NAMALWA (cell line): ENCODE measurements around the gene ADORA2A.

Experiments
- DNase-seq: peaks from one replicate; pipeline ENCODE4 v3.0.0-alpha.2; 2015; ENCODE audit warnings: low spot score

ADORA2A gene

GRCh38 chr22:24427500-24428164 is at the start of gene ADORA2A:
Gene ADORA2A, plus strand, starts transcription at chr22:24427599. Its CDS starts 5,806 bp downstream, at chr22:24433405.
- DNase-seq, result peak; percentile 95

DNA sequence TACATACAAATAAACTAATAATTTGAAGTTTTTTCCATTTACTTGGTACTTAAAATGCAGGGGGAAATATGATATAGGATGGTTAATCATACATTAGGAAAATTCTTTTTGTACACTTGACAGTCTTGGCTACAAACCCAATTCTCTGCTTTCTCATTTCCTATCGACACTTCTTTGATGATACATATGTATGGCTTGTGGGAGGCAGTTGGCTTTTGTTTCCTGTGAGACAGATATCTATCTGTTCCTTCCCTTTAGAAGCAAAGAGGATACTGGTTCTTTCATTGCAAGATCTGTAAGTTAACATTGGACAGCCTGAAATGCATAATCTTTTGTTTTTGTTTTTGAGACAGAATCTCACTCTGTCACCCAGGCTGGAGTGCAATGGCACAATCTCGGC is 47.9 kb upstream of the ADORA2A start:
- DNase-seq, result no peak

DNA sequence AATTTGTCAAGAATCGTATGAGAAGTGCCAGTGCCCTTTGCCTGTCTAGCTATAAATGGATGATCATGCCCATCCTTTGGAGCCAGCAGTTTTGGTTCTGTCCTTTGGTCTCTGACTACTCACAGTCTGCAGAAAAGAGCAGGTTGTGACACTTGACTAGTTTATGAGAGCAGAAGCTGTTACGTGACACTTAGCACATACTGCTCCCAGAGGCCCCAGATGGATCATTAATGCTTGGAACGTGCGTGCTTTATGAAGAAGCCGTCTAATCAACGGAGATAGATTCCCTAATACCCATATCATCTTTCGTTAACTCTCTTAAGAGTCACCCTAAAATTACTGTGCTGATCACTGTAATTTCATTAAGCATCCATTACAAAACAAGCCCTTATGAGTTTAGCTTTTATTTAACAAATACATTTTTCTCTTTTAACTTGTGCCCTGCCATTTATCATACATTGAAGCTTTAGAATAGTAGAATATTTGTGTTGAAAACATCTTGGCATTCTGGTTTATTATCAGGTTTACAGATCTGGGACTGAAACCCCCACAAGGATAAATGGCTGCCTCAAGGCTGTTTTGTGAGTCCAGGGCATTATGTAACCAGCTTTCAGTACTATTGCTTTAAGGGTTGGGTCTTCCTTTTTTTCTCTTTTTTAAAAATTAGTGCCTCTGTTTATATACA is 47.0 kb upstream of the ADORA2A start:
- DNase-seq, result no peak

GRCh38 chr22:24380905-24381230 is 46.5 kb upstream of the ADORA2A start:
- no peak for DNase-seq

DNA sequence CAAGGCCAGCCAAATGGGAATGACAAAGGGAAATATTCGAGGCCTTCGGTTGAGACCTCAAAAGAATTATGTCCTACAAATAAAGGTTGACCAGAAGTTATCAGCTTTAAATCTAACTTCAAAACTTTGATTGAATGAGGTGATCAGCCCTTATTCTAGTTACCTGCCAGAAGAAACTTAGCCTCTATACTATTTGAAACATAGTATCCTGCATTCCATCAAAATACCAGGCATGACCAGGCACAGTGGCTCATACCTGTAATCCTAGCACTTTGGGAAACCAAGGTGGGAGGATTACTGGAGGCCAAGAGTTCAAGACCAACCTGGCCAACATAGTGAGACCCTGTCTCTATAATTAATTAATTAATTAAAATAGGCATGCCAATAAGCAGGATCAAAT is 44.3 kb upstream of the ADORA2A start:
- DNase-seq, result no peak

GRCh38 chr22:24384131-24384530 is 43.3 kb upstream of the ADORA2A start:
- DNase-seq, result no peak

GRCh38 chr22:24386937-24387471 is 40.4 kb upstream of the ADORA2A start:
- no peak for DNase-seq

GRCh38 chr22:24389680-24390079 is 37.7 kb upstream of the ADORA2A start:
- no peak for DNase-seq

DNA sequence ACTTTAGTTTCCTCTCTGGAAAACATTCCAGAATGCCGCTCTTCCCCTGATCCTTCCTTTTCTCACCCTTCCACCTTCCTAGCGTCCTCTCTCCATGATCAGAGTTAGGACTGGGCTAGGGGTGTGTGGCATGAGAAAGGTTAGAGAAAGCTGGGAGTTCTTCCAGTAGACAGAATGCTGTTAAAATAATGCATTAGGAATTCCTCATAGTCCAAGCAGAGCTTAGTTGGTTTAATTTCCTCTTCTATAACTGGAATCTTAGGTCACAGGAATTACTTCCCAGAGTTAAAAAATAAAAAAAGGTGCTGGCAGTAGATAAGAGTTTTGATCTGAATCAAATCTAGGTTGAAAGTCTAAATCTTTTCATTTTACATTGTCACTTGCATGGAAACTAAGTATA is 37.2 kb upstream of the ADORA2A start:
- no peak for DNase-seq

DNA sequence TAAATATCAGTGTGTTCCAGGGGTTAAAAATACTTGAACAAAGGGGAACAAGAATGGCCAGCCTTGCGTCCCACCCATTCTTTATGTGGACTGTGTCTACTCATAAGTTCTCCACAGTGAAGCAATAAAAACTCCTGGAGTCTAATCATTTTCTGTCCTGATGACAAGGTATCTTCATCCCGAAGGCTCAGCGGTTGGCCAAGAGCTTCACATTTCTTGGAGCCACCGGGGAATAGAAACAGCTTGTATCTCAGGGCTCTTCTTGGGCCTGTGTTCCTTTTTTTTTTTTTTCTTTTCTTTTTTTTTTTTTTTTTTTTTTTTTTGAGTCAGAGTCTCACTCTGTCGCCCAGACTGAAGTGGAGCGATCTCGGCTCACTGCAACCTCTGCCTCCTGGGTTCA is 36.8 kb upstream of the ADORA2A start:
- no peak for DNase-seq

- no peak for DNase-seq
These were observed 35.6 kb upstream of the ADORA2A start for GRCh38 chr22:24391836-24392217.

GRCh38 chr22:24392218-24392931 is 35.0 kb upstream of the ADORA2A start:
- DNase-seq, result no peak

DNA sequence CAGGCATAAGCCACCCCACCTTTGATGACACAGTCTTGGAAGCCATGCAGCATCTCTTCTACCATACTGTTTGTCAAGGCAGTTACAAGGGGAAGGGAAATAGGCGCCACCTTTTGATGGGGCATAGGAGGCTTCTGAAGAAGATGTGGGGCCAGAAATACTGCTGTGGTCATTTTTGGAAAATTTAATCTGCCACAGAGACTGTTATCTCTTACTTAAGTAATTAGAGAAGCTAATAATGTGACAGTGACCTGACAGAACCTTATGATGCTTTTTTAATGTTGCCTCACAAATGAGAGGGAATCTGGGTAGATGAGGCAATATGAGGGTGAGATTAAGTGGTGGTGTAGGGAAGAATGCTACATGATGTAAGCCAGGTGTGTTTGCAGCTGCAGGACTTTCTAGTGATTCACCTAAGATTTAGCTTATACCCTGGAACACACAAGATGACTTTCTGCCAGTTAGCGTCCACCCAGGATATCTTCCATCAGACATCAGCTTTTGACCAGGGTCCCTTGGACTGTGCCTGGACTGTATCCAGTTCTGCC is 34.3 kb upstream of the ADORA2A start:
- DNase-seq, result no peak

DNA sequence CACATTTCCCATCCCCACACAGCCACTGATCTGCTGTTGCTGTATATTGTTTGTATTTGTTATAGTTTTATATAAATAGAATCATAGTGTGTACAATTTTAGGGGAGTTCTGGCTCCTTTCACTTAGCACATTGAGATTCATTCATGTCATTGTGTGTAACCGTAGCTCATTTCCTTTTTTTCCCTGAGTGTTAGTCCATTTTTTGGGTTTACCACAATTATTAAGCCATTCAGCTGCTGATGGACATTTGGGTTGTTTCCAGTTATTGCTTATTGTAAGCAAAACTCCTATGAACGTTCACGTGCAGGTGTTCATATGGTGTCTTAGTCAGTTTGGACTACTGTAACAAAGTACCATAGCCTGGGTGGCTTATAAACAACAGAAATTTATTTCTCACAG is 33.6 kb upstream of the ADORA2A start:
- no peak for DNase-seq

GRCh38 chr22:24394254-24394653 is 33.1 kb upstream of the ADORA2A start:
- DNase-seq, result no peak

- peak; percentile 34 for DNase-seq
These were observed 29.0 kb upstream of the ADORA2A start for GRCh38 chr22:24398409-24398808.

DNA sequence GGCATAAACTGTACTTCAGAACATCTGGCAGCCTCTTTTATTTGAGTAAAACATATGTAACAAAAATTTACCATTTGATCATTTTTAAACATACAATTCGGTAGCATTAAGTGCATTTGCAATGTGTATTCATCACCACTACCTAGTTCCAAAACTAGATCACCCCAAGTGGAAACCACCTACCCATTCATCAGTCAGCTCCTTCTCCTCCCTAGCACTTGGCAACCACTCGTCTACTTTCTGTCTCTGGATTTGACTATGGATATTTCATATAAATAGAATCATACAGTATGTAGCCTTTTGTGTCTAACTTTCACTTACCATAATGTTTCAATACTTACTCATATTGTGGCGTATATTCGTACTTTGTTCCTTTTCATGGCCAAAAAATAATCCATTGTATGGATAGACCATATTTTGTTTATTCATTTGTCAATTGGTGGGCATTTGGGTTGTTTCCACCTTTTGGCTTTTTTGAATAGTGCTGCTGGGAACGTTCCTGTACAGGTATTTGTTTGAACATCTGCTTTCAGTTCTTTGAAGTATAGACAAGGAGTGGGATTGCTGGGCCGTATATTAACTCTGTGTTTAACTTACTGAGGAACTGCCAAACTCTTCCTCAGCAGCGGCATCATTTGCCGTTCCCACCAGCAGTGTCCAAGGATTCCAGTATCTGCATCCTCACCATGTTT is 27.2 kb upstream of the ADORA2A start:
- DNase-seq, result peak; percentile 49

DNA sequence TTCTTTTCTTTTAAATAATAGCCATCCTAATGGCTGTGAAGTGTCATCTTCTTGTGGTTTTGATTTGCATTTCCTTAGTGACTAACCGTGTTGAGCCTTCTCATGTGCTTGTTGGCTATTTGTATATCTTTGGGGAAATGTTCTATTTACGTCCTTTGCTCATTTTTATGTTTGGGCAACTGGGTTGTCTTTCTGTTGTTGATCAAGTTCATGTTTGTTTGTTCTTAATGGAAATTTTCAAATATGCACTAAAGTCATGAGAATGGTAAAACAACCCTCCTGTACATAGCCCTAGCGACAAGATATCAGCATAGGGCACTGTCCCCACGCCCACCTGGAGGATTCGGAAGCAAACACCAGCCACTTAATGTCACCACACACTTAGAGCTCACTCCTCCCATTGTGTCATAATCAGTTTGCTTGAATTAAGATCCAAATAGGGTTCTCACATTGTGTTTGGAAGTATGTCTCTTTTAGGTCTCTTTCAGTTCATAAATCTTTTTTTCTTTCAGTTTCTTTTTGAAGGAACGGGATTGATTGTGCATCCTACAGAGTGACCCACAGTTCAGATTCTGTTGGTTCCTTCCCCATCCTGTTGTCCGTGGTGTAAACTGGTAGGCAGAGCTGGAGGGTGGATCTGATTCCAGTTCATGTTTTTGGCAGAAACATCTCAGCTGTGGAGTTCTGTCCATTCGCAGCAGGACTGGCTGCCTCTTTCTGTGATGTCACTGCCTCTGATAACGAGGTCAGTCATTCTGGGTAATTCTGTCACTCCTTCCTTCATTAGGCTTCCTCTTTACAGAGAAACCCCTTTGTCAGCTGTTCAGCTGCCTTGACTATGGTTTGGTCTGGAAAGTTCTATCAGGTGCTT is 26.4 kb upstream of the ADORA2A start:
- peak; percentile 85 for DNase-seq

GRCh38 chr22:24401931-24402367 is 25.4 kb upstream of the ADORA2A start:
- DNase-seq, result no peak

- no peak for DNase-seq
These were observed 24.8 kb upstream of the ADORA2A start for GRCh38 chr22:24402460-24403192.
